Stimulated activated CD8-positive, alpha-beta memory T cell treated with anti-CD3 and anti-CD28 coated beads, Interleukin-2, amount 100 ng/mL, for 48 hours (primary cell): ENCODE results near the gene SNCAIP.

ENCODE experiments used
- DNase-seq, 2 donors: peaks; one replicate each; pipeline ENCODE4 v3.0.0-alpha.2; 2020; ENCODE audit warnings: low read depth in 2 of 2

SNCAIP gene

GRCh38 chr5:122500245-122501088 is 188.4 kb downstream of the SNCAIP start:
- DNase-seq, result no peak

GRCh38 chr5:122501089-122501435 is 189.0 kb downstream of the SNCAIP start:
- no peak for DNase-seq

- no peak for DNase-seq
Measured at GRCh38 chr5:122507045-122507444, 195.0 kb downstream of the SNCAIP start.

- no peak for DNase-seq
Measured at GRCh38 chr5:122507581-122507980, 195.5 kb downstream of the SNCAIP start.

GRCh38 chr5:122508623-122509022 is 196.6 kb downstream of the SNCAIP start:
- no peak for DNase-seq
